NCI-H1048 (cell line): ENCODE results near the gene SMAD9.
"Not testable (repeated sequence)": the region's sequence is repeated elsewhere in the genome, so short reads cannot be mapped to it uniquely, and the experiment has no call there.

Source experiments
- DNase-seq: peaks from one replicate; lab custom pipeline; 2025; lab: John Stamatoyannopoulos, UW

SMAD9 gene

DNA sequence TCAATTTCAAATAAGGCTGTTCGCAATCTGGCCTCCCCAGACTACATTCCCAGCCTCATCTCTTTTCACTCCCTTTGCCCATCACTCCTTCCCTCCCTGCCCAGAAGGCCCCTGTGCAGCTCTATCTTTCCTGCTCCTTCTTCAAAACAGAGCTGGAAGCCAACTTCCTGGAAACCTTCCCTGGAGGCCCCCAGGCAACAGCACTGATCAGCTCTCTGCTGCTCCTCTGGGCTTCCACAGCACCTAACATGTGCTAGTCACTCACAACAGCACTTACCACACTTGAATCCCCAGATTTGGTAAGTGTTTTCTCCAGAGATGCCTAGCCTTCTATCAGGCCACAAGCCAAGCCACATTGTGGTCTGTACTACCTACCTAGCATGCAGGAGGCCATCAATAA, 9.5 kb downstream of the SMAD9 start:
- no peak for DNase-seq

- DNase-seq, result no peak
Observed at GRCh38 chr13:36907821-36908220, 12.2 kb downstream of the SMAD9 start.

DNA sequence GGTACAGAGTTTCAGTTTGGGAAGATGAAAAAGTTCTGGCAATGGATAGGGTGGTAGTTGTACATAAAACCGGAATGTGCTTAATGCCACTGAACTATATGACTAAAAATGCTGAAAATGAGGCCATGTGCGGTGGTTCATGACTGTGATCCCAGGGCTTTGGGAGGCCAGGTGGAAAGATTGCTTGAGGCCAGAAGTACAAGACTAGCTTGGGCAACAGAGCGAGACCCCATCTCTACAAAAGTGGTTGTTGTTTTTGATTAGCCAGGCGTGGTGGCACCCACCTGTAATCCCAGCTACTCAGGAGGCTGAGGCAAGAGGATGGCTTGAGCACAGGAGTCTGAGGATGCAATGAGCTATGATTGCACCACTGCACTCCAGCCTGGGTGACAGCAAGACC, 12.8 kb downstream of the SMAD9 start:
- no peak for DNase-seq

- DNase-seq, result no peak
Observed at GRCh38 chr13:36905944-36906343, 14.1 kb downstream of the SMAD9 start.

DNA sequence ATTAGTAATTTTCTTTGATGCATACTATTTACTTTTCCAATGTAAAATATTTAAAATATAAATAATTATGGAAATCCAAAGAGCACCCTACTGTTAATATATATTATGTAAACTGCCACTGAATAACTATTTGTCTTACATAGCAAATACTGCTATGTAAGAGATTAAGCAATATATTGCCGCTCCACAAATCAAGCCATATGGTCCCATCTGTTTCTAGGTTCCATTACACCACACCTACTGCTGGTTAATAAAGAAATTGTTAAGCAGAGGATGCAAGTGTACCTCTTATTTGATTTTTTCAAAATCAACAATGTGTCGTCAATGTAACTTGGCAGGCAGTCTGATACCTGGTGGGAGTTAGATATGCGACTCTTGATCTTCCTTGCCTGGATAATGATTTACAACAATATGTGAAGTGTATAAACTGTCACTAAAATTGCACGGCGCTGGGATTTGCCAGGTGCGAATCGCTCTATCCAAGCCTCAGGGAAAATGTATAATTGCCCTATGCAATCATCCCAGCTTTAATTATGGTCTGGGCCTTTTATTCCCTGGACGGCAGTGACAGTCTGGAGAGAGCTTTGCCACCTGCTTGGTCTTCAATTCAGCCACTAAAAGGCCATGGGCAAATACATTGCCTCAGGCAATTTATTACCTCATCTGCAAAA, 16.0 kb downstream of the SMAD9 start:
- DNase-seq, result no peak

DNA sequence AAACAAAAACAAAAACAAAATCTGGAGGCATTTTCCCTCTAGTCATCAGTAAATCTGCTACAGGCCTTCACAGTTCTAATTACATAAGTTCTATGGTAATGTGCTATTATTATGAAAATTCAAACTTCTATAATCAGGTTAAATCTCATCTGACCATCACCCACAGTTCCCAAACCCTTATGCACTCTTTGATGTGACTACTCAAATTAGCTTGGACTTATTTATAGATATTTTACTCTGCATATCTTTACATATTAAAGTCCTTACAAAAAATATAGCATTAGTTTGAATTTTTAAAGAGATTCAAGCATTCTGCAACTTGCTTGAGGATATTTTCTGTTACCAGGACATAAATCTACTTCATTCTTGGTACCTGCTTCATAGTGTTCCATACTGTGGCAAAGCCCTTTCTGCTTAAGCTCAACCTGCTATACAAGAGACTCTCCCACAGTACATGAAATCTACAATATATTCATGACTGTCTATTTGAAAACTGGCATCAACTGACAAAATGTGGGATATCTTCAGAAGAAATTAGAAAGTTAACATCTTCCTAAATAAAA, 22.9 kb downstream of the SMAD9 start:
- no peak for DNase-seq

- DNase-seq, result no peak
Observed at GRCh38 chr13:36891752-36892151, 28.3 kb downstream of the SMAD9 start.

GRCh38 chr13:36888645-36889044, 31.4 kb downstream of the SMAD9 start:
- DNase-seq, result no peak

- no peak for DNase-seq
Observed at GRCh38 chr13:36887758-36888521, 32.1 kb downstream of the SMAD9 start.

- DNase-seq, result no peak
Observed at GRCh38 chr13:36885901-36886300, 34.1 kb downstream of the SMAD9 start.

DNA sequence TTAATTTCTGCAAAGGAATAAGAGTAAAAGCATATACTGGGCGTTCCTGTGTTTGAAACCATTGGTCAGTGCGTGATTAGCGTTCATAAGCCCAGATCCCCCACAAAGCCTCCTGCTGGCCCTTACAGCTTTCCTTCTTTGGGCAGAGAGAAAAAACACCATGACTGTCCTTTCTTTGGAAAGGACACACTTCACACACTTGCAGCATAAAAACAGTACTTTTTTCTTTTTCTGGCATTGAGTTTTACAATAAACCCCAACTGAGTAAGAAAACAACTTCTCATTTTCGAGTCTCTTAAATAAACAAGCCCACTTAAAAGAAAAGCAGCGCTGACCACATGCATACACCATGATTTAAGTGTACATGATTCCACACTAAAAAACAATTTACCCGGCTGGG, 35.8 kb downstream of the SMAD9 start:
- no peak for DNase-seq

DNA sequence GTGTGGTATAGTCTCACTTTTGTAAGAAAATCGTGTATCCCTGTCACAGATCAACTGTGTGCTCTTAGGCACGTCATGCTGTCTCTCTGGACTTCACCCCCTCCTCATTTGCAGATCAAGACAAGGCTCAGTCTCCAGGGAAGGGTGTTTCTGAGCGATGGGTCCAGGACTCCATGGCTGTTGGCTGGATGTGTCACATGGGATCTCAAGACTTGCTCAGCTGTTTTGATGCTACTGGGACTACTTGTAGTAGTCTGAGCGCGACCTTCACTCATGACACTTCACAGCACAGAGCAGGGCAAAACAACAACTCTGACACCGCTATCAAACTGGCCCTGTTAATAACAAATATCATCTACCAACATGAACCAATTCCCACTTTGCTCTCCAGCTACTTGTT, 36.2 kb downstream of the SMAD9 start:
- no peak for DNase-seq

DNA sequence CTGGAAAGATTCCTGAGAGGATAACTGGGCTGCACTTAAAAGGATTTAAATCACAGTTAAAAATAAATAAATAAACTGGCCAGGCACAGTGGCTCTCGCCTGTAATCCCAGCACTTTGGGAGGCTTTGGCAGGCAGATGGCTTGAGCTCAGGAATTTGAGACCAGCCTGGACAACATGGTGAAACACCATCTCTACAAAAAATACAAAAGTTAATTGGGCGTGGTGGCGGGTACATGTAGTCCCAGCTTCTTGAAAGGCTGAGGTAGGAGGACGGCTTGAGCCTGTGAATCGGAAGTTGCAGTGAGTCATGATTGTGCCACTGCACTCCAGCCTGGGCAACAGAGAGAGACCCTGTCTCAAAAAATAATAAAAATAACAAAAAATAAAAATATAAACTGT, 36.6 kb downstream of the SMAD9 start:
- not testable (repeated sequence) for DNase-seq

DNA sequence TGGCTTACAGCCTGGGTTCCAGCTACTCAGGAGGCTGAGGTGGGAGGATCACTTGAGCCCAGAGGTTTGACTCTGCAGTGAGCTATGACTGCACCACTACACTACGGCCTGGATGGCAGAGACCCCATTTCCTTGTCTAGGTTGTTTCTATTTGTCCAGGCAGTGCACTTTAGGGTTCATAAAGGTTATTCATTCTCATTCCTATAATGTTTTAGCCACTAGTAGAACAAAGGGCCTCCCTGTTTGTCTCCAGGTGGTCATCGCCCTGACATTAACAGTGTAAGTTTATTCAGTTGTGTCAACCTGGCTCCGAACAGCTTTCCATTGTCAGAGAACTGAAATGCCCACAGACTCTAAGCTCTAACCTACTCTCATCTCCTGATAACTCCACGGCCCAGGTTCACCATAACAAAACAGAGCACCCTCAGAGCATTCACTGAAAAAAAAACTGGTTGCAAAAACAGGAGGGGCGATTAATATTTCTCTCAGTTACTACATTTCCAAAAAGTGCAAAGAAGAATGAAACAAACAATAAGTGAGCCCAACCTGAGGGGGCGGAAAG, 37.1 kb downstream of the SMAD9 start:
- DNase-seq, result no peak

GRCh38 chr13:36880961-36881360, 39.1 kb downstream of the SMAD9 start:
- no peak for DNase-seq

DNA sequence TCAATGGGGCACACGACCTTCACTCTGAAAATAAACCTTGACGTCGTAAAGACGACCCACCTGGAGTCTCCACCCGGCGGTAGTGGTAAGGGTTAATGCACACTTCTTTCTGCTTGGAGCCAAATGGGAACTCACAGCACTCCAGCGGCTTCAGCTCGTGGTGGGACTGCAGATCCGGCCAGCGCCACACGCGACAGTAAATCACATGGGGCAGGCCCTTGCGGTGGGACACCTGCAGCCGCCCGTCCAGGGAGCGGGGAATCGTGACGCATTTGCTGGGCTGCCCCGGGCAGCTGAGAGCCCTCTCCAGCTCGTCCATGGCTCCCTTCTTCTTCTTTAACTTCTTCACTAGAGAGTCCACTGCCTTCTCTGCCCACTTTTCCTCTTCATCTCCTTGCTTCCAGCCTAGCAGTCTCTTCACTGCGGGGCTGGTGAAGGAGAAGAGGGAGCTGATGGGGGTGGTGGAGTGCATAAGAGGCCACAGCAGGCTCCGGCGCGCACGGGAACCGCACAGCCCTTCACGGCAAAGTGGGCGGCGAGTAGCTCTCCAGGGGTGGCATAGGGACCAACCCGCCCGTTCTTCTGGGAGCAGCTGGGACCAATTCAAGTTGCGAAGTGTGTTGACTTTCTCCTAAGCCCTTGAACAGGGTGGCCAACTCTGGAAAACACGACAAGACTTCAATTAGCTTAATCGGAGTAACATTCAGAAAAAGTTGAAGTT, 40.7 kb downstream of the SMAD9 start:
- DNase-seq, result no peak

DNA sequence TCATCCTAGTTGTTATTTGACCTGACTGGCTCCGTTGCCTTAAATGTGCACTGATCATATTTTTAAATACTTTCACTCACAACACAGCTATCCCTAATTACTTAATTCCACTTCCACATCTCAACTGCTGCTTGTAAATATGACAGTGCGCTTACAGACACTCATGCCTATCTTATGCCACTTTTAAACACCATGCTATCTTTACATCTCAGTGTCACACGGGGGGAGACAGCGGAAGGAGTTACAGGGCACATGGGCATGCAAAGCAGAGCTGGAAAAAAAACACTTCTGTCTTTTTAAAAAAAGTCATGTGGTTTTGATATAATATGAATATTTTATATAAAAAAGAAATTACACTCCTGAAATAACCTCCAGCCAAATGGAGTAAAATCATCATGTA, 44.1 kb downstream of the SMAD9 start:
- no peak for DNase-seq

GRCh38 chr13:36875431-36875830, 44.6 kb downstream of the SMAD9 start:
- DNase-seq, result no peak

- DNase-seq, result no peak
Observed at GRCh38 chr13:36872621-36873020, 47.4 kb downstream of the SMAD9 start.

DNA sequence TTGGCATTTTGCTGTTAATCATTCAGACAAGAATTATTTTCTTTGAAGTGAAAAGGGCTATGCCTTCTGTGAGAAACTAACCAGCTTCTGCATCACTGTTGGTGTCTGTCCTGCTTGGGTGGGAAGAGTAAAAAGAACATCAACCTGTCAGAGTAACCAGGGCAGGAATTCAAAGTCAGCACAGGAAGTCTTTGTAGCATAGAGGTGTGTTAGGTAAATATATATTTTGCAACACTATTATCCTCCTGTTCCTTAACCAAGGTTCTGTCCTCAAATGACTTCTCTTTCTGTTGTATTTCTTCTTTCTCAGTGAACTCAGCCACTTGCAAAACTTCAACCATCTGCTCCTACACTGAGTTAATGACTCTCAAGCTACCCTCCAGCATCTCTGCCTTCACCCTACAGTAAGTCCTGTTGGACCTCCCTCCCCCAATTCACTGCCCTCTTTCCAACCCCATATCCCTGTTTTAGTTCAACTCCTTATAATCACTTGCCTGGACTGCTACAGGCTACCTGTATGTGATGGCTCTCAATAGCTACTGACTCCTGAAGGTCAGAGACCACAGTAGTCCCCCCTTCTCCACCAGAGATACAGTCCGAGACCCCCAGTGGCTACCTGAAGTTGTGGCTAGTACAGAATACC, 49.9 kb downstream of the SMAD9 start:
- no peak for DNase-seq

- no peak for DNase-seq
Observed at GRCh38 chr13:36866232-36866631, 53.8 kb downstream of the SMAD9 start.

- DNase-seq, result no peak
Observed at GRCh38 chr13:36865265-36865664, 54.8 kb downstream of the SMAD9 start.
